GM12872 (cell line): ENCODE data around the gene USP49.

Experiments used
- TF ChIP-seq, protein P1 (sequence below): IDR thresholded peaks from 3 replicates; pipeline ENCODE4 v1.5.1; 2011; ENCODE audit warnings: low read depth, mild to moderate bottlenecking, low read length, moderate library complexity; ENCODE audit not compliant: insufficient read depth

USP49 gene

DNA sequence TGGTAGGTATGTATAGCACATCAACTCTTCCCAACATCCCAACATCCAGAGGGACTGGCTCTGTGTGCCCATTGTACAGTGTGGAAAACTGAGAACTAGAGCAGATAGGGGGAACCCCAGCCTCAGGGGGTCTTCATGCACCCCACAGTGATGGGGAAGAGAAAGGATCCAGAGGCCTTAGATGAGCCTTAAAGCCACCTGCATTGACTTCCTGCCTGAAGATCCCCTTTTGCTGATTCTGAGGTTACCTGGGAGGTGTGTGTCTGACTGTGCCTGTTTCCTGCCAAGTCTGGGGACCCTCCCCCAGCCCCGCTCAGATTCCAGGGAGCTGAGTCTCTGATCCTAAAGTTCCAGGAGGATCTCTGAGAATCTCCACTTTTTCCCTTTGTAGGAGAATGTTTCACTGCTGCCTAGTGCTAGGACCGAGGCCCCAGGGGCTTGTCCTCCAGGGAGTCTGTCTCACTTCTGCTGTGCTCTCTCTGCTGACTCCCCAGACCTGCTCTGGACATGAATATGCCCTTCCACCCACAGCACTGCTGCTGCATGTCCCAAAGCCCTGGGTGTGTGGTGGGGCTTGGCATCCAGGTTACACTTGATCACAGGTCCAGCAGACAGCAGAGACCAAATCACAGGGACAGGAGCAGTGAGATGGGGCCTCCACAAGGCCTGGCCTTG lies 135.1 kb downstream of the USP49 start:
- TF ChIP-seq, protein P1, sequence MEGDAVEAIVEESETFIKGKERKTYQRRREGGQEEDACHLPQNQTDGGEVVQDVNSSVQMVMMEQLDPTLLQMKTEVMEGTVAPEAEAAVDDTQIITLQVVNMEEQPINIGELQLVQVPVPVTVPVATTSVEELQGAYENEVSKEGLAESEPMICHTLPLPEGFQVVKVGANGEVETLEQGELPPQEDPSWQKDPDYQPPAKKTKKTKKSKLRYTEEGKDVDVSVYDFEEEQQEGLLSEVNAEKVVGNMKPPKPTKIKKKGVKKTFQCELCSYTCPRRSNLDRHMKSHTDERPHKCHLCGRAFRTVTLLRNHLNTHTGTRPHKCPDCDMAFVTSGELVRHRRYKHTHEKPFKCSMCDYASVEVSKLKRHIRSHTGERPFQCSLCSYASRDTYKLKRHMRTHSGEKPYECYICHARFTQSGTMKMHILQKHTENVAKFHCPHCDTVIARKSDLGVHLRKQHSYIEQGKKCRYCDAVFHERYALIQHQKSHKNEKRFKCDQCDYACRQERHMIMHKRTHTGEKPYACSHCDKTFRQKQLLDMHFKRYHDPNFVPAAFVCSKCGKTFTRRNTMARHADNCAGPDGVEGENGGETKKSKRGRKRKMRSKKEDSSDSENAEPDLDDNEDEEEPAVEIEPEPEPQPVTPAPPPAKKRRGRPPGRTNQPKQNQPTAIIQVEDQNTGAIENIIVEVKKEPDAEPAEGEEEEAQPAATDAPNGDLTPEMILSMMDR: no peak

DNA sequence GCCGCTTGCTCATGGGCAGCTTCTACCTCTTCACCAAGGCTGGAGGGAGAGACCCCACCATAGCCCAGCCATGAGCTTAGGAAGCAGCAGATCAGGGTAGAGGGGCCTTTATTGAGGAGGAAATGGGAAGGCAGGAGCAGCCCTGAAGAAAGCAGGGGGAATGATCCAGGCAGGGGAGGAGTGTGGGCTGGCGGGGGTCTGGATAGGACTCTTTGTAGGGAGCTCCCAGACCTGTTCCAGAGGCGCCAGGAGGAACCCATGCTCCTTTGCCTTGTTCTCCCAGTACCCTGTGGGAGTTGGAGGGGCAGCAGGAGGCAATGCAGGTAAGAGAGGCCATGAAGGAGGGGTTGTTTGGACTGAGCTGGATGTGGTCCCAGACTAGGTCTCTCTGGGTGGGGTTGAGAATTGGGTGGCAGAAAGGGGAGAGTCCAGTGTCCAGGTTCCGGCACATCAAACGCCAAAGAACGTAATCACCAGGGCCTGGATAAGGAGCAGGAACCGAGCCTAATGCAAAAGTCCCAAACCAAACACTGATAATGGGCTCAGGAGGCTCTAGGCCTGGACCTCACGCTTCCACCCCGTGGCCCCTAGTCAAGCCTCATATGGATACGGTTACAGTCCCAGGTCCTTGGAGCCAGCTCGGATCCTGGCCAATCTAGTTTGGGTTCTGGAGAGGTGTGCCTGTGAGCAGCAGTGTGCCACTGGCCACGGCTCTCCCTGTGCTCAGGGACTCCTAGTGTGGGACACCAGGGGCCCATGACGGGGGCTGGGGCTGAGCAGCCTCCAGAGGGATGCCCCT lies 135.9 kb downstream of the USP49 start:
- TF ChIP-seq, protein P1: no peak

DNA sequence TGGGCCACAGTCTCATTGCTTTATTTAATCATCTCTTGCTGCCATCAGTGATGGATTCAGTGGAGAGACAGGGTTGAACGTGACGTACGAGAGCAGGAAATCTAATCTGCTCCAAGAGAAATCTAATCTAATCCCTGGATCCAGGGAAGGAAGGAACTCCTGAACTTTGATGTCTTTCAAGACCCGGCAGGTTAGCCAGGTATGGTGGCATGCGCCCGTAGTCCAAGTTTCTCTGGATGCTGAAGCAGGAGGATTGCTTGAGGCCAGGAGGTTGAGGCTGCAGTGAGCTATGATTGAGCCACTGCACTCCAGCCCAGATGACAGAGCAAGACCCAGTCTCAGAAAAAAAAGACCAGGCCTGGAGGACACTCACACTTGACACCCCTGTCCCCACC lies 136.5 kb downstream of the USP49 start:
- TF ChIP-seq, protein P1: no peak

DNA sequence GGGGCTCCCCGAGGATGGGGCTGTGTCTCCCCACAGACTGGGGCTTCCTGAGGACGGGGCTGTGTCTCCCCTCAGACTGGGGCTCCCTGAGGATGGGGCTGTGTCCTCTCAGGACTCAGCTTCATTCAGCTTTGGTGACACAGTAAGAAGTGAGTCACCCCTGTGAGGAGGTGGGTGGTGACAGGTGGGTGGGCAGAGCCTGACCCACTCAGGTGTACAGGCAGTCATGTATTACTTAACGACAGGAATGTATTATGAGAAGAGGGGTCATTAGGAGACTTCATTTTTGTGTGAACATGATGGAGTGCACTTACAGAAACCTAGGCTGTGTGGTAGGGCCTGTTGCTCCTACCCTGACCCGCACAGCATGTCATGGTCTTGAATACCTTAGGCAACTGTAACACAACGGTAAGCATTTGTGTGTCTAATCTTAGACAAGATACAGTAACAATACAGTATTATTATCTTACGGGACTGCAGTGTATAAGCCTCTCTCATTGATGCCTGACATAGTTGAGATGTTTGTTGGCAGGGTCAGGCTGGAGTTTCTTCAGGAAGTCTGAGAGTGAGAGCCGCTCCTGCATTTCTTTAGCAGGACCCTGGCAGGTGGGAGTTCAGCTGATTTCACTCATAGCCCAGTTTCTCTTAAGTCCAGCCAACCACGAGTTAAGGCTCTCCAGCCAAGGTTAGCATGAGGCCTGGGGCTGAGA lies 137.1 kb downstream of the USP49 start:
- TF ChIP-seq, protein P1: no peak

DNA sequence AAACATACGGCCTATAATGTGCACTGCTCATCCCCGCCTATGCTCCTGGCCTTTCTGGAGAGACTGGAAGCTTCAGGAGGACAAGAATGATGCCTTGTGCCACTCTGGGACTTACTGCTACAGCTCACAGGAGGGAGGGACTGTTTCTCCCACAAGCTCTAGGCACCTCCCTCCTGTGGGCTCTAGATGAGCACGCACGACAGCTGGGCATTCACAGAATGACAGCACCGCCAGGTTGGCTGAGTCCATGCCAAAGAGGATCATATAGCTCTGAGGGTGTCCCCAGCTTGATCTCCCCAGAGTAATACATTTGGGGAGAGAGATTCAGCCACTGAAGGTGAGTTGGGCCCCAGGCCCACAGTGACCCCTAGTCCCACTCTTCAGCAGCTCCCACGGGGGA lies 137.9 kb downstream of the USP49 start:
- TF ChIP-seq, protein P1: no peak

DNA sequence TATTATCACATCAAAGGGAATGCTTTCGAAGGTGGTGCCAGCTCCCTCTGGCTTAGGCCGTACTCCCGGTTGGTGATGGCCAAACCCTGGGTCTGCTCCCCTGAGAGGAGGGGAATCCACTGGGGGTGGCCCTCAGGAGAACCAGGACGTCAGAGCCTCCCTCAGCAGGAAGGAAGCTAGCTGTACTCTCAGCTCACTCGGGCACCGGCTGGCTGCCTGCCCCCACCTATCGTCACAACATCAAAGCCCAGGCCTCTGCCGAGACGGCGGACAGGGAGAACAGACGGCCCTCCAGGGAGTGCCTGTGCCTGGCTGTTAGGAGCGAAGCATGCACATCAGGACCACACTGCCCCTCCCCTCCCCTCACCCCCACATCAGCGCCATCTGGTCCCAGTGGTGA lies 138.8 kb downstream of the USP49 start:
- TF ChIP-seq, protein P1: no peak

DNA sequence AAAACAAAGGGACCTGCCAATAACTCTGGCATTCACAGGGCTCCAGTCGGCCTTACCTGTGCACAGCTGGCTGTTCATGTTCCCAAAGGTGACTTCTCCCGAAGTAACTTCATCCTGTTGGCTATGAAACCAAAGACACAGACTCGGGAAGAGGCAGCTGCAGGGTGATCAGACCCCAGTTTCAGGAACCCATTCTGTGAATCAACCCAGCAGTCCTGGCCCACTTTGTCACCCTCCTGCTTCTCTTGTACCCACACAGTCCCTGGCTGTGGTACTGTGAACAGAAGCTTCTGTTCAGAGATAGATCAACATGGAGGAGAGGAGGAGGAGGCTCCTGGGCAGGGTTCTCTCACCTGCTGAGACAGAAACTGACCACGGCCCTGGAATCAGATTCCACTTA lies 139.3 kb downstream of the USP49 start:
- TF ChIP-seq, protein P1: no peak
